GM21825 (cell line): ENCODE measurements around the gene EPB41L4A.
A peak's percentile ranks its signal among the peaks of the same experiment; 100 is the strongest.

Experiments used
- ATAC-seq: cut with Tn5 transposase; IDR thresholded peaks from one replicate; pipeline ENCODE4 v1.9.1; 2021; ENCODE audit warnings: mild to moderate bottlenecking, moderate library complexity; ENCODE audit not compliant: unreplicated experiment

Gene EPB41L4A

DNA sequence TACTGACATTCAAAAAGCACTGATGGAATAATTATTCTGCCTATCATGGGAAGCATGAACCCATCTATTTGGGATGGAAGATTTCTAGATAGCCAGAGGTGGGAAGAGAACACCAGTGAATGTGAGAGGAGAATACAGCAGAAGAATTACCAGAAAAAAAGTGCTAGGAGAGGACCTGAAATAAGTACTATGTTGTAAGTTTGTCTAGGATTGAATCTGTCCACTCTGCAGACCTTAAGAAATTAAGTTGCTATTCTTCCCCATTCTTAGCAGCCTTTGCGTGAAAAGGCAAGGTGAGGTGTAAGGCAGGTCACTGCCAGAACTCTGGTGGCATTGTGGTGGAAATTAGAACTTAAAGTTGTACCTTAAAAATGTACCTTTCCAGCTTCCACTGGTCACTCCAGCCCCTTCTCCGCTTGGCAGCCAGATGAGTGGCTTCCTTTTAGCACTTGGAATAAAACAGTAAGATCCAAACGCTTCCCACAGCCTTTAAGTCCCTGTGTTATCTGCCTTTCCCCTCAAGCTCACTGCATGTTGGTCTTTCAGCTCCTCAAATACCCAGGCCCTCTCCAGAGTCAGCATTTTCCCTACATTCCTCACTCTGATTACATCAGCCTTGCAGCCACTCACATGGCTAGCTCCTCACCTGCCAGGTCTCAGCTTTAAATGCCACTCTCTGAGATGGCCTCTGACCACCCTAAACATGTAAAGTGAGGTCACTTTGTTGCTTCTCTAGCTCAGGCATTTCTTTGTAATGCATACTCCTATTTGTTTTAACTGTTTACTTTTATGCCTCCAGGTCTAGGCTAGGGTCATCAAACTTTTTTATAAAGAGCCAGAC is 253.0 kb downstream of the EPB41L4A start:
- ATAC-seq: no peak

- ATAC-seq: no peak
Measured at GRCh38 chr5:112165399-112165798, 253.7 kb downstream of the EPB41L4A start.

DNA sequence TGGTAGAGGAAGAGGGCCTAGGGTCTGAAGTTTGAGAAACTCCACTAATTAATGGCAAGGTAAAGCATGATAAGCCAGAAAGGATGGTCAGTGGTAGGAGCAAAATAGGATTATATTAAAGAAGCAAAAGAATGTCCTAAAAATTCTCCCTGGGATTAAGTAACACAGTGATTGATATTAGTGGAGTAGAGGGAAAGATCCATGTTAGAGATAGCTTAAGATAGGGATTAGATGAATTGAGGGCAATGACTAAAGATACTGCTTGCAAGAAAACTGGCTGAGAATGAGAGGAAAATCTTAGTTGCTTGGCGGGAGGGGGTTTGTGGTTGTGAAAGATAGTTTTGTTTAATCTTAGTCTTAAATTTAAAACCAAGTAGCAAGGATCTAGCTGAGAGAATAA is 255.6 kb downstream of the EPB41L4A start:
- no peak for ATAC-seq

DNA sequence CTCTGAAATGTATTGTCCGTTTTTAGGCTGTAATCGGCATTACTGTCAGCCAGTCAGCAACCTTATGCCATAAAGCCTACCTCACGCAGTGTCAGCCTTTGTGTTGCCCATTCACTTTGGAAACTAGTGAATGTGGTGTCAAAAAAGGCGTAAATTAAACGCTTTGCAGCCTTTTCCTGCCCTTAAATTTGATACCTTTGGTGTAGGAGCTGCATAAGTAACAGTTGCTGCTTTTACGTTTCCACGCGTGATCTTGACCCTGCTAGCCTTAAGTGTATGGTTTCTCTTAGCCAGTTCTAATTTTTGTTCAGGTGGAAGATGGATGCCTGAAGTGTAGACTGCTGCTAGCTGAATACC is 257.7 kb downstream of the EPB41L4A start:
- no peak for ATAC-seq

- ATAC-seq: peak; percentile 98
Measured at GRCh38 chr5:112160652-112161391, 258.3 kb downstream of the EPB41L4A start.

- ATAC-seq: no peak
Measured at GRCh38 chr5:112159435-112159834, 259.6 kb downstream of the EPB41L4A start.

- no peak for ATAC-seq
Measured at GRCh38 chr5:112156211-112156610, 262.9 kb downstream of the EPB41L4A start.

DNA sequence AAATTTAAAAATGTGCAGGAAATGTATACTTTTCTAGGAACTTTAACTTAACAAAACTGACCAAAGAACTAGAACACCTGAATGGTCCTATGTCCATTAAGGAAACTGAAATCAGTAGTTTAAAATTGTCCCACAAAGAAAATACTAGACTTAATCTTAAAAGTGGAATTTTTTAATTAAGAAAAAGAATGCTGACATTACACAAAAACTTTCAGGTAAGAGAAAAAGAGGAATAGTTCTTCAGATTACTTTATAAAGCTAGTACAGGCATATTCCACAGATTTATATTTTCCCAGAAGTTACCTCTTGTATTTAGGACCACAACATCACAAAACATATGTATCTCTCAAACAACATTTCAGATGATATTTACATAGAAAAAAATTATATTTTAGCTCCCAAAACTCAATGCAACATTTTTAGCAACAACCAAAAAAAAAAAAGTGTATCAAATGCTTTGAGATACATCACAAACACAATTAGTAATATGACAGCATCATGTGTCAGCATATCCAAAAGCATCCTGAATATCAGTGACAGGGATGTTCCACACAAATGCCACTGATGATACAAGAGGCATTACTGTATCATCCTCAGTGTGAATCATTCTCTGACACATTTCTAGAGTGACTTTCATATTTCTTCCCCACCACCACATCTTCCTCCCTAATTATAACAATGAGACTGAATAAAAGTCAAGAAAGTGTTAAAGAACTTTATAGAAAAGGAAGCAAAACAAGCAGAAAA is 264.0 kb downstream of the EPB41L4A start:
- no peak for ATAC-seq

DNA sequence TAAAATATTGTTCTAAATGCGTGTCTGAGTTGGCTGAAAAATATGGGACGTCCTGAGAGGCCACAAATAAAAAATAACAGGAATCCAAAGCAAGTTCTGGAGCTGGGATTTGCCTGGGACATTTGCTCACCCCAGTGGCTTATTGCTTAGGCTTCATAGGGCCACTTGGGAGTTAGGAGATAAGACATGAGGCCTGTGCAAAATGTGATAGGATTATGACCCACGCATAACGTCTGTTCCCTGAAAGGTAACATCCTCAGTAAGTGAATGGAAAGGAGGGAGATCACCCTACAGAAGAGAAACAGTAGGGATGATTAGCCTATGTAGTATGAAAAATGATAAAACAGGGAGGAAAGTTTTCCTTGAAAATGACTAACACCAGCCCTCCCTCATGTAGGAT is 269.4 kb downstream of the EPB41L4A start:
- no peak for ATAC-seq

DNA sequence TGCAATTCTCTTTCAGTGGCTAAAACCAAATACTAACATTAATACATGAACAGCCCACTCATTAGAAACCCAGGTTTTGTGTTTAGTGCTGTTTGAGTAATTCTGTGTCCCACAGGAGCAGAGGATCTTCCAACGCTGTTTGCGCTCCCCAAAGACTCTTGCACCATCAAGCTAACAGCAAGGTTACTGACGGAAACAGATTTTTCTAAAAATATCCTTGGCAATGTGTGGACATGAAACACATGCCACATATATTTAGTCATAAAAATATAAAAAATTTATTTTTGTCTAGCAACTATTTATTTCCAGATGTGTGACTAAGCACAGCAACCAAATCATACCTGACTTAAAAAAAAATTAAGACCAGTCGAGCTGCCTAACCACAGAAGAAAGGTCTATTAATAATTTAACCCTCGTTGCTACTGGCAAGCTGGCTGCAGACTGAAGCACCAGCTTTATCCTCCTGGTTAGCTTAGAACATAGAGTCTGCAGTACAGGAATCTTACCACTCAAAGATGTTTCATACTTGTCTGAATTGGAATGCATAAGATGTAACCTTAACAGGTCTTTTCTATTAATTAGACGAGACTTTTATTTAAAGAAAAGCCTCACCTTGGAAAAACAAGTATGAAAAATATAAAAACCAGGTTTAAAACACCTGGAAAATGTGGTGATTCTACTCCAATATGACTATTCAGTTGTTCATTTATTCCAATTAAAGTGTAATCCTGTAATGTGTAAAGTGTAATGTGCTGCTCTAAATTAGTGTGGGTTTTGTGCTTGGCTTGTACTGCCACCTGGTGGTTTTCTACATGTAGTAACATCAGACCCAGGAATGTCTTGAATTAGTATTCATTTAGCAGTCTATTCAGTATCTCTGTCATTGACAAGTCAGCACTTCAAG is 272.5 kb downstream of the EPB41L4A start:
- ATAC-seq: peak; percentile 76

DNA sequence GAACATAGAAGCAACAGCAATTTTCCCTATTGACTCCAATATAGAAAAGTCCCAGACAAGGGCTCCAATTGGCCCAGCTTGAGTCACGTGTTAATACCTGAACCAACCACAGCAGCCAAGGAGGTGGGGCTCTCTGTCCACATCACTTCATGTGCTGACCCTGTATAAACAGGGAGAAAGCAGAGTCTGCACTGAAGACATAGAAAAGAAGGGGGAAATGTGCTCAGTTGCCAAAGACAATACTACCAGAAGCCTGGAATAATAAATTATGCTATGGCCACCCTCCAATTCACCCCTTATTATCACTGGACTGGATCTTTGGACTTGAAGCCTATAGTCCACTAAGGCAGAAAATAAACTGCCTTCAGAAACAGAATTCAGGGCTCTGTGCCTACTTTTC is 275.4 kb downstream of the EPB41L4A start:
- no peak for ATAC-seq

- ATAC-seq: no peak
Measured at GRCh38 chr5:112142769-112143270, 276.3 kb downstream of the EPB41L4A start.

- ATAC-seq: no peak
Measured at GRCh38 chr5:112141582-112141981, 277.5 kb downstream of the EPB41L4A start.

- ATAC-seq: no peak
Measured at GRCh38 chr5:112138526-112138925, 280.6 kb downstream of the EPB41L4A start.

DNA sequence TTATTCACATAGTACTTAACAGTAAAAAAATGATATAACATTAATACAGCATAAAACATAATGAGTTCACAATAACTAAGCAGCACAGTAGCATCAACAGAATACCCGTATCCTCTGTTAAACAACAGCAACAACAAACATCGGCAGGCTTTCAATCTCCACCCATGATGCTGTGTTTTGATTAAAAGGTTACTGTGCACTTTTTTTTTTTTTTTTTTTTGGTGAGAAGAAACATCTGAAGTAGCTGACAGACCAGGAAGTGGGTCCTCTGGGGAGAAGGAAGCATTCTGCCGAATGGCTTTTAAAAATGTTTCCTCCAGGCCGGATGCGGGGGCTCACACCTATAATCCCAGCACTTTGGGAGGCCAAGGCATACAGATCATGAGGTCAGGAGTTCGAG is 282.3 kb downstream of the EPB41L4A start:
- no peak for ATAC-seq

GRCh38 chr5:112127861-112128260 is 291.2 kb downstream of the EPB41L4A start:
- no peak for ATAC-seq

- ATAC-seq: no peak
Measured at GRCh38 chr5:112126982-112127381, 292.1 kb downstream of the EPB41L4A start.

DNA sequence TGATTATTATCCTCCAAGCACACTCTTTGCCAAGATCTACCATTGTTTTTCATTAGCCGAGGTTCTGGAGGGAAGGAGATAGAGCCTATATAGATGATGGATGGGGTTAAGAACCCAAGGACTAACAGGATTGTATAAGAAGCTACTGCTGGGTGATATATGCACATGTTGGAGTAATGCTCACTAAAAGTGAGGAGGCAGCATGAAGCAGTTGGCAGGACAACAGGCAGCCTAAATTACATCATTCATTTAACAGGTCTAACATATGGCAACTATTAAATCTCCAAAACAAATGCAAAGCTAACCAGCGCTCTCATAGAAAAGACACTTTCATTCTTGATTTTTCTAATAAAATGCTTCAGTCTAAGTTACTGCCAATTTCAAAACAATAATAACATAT is 293.2 kb downstream of the EPB41L4A start:
- ATAC-seq: no peak

- no peak for ATAC-seq
Measured at GRCh38 chr5:112124788-112125187, 294.3 kb downstream of the EPB41L4A start.

DNA sequence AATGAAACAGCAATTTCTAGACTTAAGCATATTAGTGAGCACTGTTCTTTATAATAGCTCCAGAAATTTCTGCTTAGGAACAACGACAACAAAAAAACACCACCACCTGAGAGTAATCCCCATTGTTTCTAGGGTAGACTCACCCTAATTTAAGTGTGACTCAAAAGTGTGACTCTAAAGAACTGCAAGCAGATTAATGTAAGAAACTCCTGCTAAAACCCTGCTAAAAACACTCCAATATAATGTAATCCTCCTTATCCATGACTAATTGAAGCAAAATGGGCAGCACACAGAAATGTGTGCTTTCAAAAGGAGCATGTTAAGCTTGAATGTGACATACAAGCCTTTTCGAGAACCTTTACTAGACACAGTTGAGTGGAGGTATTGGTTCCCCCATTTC is 296.0 kb downstream of the EPB41L4A start:
- no peak for ATAC-seq
